GM18508 (cell line): ENCODE data around the gene C16orf54.
"Not testable (repeated sequence)": the region's sequence is repeated elsewhere in the genome, so short reads cannot be mapped to it uniquely, and the experiment has no call there.

Experiments used
- ATAC-seq: cut with Tn5 transposase; IDR thresholded peaks from one replicate; pipeline ENCODE4 v1.9.1; 2021; ENCODE audit warnings: moderate number of reproducible peaks; ENCODE audit not compliant: insufficient read depth, unreplicated experiment

Gene C16orf54

DNA sequence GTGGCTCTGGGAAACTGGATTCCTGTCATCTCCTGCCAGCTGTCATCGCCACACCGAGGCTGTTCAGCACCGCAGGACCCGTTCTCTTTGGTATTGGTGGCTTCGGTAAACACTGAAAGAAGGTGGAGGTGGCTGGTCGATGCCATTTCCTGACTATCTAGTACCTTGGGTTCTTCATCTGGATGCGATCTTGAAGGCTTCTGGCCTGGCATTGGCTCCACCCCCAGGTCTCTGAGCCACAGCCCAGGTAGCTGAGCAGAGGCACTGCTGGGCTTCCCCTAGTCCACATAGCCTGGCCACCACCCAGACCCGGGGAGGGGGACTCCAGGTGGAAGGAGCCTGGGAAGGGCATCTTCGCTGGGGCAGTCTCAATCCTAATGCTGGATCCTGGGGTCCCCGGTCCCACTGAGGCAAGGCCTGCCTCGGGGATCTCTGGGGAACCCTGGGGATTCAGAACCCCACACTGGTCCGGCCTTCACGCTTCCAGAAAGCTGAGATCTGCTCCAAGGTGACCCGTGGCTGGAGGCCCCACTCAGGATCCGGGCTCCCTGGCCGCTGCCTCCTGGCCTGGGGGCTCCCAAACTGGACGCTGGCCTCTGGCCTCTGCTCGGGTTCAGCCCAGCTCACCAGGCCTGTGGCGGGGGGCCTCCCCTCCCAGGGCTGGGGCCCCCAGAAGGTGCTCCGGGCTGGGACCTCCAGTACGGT, 1.8 kb downstream of the C16orf54 start:
- ATAC-seq, result no peak

DNA sequence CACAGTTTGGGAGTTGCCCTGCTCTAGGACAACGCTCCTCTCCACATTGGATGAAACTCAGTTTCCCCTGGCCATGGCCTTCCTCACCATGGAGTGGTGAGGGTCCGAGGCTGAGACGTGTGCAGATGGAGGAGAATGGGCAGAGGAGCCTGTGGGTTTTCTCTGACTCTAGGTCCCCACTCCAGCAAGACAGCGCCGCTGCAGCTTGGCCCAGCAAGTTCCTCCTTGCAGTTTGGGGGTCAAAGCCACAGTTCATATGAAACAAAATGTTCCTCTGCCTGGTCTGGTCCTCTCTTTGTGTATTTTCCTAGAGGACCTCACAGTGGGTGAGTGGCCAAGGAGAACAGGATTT, 2.3 kb downstream of the C16orf54 start:
- ATAC-seq, result no peak

DNA sequence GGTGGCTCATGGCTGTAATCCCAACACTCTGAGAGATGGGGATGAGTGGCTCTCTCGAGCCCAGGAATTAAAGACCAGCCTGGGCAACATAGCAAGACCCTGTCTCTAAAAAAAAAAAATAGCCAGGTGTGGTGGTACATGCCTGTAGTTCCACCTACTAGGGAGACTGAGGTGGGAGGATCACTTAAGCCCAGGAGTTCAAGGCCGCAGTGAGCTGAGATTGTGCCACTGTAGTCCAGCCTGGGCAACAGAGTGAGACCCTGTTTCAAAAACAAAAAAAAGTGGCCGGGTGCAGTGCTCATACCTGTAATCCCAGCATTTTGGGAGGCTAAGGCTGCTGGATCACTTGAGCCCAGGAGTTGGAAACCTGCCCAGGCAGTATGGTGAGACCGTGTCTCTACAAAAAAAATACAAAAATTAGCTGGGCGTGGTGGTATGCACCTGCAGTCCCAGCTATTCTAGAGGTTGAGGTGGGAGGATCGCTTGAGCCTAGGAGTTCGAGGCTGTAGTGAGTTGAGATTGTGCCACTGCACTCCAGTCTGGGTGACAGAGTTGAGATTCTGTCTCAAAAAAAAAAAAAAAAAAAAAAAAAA, 3.0 kb downstream of the C16orf54 start:
- ATAC-seq, result no peak

DNA sequence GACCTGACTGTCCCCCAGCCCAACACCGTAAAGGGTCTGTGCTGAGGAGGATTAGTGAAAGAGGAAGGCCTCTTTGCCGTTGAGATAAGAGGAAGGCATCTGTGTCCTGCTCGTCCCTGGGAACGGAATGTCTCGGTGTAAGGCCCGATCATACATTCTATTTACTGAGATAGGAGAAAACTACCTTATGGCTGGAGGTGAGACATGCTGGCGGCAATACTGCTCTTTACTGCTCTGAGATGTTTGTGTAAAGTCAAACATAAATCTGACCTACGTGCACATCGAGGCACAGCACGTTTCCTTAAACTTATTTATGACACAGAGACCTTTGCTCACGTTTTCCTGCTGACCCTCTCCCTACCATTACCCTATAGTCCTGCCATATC, 5.2 kb downstream of the C16orf54 start:
- ATAC-seq, result not testable (repeated sequence)

DNA sequence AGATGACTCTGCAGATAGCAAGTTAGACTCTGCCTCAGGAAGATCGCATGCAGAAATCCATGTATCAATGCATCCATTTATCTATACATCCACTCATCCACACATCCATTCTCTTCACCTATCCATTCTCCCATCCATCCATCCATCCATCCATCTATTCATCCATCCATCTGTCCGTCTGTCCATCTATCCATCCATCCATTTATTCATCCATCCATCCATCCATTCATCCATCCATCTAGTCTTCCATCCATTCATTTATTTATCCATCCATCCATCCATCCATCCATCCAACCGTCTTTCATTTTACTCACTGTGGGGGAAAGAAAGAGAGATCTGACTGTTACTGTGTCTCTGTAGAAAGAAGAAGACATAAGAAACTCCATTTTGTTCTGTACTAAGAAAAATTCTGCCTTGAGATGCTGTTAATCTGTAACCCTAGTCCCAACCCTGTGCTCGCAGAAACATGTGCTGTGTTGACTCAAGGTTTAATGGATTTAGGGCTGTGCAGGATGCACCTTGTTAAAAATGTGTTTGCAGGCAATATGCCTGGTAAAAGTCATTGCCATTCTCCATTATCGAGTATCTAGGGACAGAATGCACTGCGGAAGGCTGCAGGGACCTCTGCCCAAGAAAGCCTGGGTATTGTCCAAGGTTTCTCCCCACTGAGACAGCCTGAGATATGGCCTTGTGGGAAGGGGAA, 5.7 kb downstream of the C16orf54 start:
- not testable (repeated sequence) for ATAC-seq

DNA sequence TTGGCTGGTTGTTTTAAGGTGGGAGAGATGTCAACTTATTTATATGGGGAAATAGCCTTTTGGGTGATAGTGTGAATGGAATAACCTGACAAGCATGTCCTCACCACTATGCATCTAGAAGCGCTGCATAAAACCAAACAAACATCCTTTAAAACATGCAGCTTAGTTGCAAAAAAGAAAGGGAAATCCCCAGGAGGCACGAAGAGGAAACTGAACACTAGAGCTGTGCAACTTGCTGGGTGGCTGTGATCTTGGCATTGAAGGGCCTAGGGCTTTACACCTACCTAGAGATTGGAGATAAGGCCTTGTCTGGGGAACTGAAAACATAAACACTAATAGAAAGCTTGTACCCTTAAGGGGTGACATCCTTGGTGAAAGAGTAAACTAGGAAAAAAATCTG, 7.3 kb downstream of the C16orf54 start:
- ATAC-seq, result no peak

DNA sequence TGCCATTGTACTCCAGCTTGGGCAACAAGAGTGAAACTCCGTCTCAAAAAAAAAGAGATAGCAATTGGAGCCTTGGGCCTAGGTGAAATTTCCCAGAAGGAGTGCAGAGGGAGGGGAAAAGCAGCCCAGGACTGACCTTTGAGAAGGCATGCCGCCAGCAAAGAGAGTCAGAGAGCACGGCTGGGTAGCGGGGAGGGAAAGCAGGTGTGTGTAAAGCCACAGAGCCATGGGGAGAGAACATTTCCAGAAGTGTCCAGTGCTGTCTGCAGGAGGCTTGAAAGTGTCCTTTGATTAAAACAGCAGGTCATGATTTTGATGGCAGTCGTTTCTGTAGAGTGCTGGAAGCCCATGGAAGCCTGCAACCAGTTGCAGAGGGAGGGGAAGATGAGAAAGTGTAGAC, 8.1 kb downstream of the C16orf54 start:
- no peak for ATAC-seq

DNA sequence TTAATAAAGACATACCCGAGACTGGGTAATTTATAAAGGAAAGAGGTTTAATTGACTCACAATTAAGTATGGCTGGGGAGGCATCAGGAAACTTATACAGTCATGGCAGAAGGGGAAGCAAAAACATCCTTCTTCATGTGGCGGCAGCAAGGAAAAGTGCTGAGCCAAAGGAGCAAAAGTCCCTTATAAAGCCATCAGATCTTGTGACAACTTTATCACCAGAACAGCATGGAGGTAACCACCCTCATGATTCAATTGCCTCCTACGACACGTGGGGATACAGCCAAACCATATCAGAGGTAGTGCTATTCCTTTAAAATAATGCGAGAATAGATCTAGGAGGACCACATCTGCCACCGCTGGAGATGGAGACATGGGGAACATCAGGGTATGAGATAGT, 9.0 kb downstream of the C16orf54 start:
- ATAC-seq, result no peak

DNA sequence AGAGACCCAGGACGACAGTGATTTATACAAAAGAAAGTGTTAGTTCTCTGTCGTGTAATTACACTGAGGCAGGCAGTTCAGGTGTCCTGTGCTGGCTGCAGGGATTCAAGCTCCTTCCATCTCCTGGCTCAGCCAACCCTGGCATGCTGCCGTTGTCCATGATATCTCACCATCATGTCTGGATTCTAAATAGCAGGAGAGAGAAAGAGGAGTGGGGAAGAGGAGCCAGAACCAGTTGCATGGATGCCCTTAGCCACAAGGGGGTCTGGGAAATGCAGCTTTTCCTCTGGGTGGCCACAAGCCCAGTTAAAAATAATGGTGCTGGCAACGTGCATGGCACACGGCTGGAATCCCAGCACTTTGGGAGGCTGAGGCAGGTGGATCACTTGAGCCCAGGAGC, 9.7 kb downstream of the C16orf54 start:
- no peak for ATAC-seq

DNA sequence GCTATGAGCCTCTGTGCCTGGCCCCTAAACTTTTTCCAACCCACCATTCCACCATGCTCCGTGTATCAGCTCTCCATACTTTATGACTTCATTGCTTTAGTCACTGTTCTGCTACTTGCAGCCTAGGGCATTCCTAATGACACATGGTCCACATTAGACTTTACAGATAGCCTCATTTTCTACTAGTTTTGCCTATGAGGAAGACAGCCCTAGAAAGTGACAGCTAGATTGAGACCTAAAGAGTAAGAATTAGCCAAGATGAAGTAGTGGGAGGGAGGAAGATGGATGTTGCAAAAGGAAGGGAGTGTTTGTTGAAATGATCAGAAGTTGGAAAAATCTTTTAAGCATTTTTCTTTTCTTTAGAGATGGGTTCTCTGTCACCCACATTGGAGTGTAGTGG, 11.0 kb downstream of the C16orf54 start:
- ATAC-seq, result no peak

DNA sequence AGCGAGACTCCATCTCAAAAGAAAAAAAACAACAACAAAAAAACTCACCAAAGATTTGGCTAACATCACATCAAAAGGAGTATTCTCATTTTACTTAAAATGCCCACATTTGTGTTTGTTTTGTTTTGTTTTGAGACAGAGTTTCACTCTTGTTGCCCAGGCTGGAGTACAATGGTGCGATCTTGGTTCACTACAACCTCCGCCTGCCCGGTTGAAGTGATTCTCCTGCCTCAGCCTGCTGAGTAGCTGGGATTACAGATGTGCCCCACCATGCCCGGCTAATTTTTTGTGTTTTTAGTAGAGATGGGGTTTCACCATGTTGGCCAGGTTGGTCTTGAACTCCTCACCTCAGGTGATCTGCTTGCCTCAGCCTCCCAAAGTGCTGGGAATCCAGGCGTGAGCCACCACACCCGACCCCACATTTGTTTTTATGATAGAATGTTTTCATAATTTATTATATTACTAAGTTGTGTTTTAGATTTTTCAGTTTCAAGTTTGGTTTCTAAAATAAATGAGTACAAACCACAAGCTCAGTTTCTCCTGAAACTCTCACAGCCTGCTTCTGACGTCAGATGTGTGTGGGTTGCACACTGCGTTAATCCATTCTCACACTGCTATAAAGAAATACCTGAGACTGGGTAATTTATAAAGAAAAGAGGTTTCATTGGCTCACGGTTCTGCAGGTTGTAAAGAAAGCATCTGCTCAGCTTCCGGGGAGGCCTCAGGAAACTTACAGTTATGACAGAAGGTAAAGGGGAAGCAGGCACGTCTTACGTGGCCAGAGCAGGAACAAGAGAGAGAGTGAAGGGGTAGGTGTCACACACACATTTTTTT, 13.8 kb downstream of the C16orf54 start:
- ATAC-seq, result not testable (repeated sequence)

DNA sequence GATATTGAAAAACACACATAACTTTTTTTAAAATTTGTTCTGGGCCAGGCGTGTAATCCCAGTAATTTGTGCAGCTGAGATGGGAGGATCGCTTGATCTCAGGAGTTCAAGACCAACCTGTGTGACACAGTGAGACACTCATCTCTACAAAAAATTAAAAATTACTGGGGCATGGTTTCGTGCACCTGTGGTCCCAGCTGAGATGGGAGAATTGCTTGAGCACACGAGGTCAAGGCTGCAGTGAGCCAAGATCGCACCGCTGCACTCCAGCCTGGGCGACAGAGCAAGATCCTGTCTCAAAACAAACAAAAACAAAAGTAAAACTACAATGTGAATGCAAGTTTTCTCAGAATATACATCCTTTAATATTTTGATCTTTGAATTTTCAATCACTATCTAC, 15.1 kb downstream of the C16orf54 start:
- no peak for ATAC-seq

DNA sequence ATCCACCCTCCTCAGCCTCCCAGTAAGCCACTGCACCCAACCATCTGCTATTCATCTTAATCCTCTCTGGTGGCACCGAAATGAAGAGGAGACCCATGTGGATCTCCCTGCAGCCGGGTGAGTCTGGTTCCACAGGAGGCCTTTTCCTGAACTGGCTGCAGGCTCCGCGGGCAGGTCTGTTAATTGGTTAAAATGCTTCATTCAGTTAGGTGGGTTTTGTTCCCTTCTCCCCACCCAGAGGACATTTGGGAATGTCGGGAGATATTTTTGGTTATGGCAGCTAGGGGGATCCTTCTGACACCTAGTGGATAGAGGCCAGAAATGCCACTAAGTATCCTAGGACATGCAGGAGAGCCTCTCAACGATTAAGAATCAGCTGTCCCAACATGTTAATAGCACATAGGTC, 16.7 kb downstream of the C16orf54 start:
- ATAC-seq, result no peak

DNA sequence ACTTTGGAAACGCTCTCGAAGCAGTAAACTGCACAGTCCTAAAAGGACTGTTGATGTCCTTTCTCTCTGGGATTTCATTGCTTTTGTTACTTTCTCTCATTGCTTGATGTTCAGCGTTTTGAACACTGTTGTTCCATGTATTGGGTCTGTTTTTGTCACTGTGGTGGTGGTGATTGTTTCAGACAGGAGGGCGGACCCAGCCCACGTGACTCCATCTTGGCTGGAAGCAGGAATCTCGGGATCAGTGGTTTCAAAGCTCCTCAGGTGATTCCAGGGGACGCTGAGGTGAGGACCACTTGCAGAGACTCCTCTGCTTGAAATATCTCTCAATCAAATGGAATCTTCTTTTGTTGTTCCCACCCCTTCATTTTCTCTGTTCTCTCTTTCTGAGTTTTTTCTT, 18.3 kb downstream of the C16orf54 start:
- no peak for ATAC-seq

DNA sequence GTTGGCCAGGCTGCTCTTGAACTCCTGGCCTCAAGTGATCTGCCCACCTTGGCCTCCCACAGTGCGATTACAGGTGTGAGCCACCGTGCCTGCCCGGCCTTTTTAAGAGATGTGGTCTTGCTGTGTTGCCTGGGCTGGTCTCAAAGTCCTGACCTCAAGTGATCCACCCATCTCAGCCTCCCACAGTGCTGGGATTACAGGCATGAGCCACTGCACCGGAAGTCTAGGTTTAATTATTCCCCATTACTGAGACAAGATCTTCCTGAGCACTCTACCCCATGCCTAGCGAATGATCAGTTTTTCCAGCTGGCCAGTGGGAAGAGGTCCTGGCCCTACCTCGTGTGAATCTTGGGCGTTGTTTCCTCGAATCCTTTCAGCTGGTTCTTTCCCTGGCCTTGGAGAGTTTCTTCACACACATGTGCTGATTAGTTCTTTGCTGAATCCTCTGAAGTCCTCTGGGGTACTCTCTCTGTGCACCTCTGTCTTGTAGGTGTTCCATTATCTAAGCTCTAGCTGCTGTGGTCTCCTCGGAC, 18.9 kb downstream of the C16orf54 start:
- ATAC-seq, result no peak

DNA sequence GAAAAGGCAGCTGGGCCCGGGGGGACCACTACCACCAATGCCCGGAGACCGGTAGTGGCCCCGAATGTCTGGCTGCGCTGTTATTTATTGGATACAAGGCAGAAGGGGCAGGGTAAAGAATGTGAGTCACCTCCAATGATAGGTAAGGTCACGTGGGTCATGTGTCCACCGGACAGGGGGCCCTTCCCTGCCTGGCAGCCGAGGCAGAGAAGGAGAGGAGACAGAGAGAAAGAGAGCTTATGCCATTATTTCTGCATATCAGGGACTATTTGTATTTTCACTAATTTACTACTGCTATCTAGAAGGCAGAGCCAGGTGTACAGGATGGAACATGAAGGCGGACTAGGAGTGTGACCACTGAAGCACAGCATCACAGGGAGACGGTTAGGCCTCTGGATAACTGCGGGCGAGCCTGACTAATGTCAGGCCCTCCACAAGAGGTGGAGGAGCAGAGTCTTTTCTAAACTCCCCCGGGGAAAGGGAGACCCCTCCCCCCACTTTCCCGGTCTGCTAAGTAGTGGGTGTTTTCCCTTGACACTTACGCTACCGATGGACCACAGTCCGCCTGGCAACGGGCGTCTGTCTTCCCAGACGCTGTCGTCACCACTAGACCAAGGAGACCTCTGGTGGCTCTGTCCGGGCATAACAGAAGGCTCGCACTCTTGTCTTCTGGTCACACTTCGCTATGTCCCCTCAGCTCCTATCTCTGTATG, 24.5 kb downstream of the C16orf54 start:
- not testable (repeated sequence) for ATAC-seq

DNA sequence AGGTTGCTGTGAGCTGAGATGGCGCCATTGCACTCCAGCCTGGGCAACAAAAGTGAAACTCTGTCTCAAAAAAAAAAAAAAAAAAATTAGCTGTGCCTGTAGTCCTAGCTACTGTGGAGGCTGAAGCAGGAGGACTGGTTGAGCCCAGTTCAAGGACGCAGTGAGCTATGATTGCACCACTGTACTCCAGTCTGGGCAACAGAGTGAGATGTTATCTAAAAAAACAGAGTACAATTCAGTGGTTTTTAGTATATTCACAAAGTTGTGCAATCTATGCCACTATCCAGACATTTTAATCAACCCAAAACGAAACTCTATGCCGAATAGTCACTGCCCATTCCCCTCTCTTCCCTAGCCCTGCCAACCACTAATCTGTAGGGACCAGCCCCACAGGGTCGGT, 25.1 kb downstream of the C16orf54 start:
- no peak for ATAC-seq

DNA sequence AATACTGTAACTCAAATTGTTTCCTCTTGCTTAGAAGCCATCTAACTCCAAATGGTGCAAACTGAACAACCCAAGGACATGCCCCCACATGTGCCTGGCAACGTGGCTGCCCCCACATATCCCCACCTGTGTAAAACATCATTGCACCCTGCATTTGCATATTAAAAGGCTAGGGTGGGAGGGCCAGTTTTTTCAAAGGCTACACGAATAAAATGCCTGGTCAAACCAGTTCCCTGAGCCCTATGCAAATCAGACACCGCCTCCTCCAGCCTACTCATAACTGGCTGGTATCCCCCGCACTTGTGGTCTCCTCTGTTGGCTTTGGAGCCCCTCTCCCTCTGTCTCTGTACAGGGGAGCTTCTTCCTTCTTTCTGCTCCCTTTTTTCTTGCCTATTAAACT, 26.7 kb downstream of the C16orf54 start:
- ATAC-seq, result no peak

DNA sequence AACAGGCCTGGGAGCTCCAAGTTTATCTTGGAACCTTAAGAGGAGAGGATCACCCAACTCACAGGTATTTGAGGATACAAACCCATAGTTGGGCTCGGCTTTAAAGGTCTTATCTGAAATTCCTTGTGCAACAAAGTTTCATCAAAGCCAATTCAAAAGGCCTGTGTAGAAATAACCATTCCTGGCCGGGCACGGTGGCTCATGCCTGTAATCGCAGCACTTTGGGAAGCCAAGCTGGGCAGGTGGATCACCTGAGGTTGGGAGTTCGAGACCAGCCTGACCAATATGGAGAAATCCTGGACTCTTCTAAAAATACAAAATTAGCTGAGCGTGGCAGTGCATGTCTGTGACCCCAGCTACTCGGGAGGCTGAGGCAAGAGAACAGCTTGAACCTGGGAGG, 28.7 kb downstream of the C16orf54 start:
- no peak for ATAC-seq

DNA sequence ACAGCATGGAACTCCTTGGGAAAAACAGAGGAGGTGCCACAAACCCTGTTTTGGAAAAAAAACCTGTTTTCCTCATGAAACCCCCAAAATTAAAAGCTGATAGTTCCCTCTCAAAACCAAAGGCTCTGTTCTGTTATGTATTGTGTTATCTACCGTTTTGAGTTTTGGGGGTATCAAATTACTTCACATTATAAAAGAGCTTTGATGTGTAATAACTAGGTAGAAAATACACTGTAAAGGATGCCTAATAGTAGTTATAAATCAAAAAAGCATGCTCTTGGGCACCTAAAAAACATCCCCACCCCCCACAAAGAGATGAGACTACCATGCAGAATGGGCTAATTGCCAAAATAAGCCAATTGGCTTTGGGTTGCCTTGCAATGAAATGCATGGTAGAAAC, 30.8 kb downstream of the C16orf54 start:
- ATAC-seq, result no peak
